Activated CD4-positive, alpha-beta T cell treated with anti-CD3 and anti-CD28 coated beads, Interleukin-2, Interleukin-6, amounts not matched to agents 100 ng/mL and 50 ng/mL, durations not matched to agents 16 hours and 8 hours (primary cell): Measurements from ENCODE around the gene PPP1R14B.

ENCODE experiments used
- DNase-seq: peaks from one replicate; pipeline ENCODE4 v3.0.0-alpha.2; 2020

Gene PPP1R14B

DNA sequence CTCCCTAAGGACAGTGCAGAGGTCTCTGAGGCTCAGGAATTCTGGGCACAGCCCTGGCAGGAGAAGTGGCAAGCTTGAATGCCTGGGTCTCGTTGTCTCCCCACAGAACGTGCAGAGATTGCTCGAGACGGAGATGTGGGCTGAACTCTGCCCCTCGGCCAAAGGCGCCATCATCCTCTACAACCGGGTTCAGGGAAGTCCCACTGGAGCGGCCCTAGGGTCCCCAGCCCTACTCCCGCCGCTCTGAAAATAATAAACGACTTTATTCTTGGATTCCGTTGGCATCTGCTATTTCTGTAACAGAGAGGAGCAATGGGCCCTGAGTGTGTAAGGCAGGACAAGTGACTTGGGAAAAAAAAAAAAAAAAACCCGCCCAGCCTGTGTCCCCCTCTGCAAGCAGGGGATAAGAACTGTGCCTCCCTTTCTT is 17.0 kb downstream of the PPP1R14B start:
- no peak for DNase-seq

DNA sequence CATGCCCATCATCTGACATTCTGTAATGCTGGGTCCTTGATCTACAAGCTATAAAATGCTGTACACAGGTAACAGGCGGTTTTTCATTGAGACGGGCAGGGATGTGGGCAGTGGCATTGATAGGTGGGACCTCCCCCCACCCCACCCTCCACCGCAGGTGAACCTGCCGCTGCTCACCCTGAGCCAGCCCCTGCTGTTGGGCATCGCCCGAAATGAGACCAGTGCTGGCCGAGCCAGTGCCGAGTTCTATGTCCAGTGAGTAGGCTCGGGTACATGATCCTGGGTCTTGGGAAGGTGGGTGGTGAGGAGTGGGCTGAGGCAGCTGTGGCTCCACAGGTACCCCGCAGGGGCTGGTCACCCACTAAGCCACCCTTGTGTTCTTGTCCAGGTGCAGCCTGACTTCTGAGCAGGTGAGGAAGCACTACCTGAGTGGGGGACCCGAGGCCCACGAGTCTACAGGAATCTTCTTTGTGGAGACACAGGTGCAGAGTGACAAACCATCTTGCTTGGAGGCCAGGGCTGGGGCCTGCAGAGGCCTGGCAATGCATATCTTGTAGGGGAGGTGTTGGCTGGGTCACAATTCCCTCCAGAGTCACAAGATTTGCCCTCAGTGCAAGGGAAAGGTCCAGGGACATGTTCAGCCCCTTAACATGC is 17.5 kb downstream of the PPP1R14B start:
- DNase-seq = no peak

DNA sequence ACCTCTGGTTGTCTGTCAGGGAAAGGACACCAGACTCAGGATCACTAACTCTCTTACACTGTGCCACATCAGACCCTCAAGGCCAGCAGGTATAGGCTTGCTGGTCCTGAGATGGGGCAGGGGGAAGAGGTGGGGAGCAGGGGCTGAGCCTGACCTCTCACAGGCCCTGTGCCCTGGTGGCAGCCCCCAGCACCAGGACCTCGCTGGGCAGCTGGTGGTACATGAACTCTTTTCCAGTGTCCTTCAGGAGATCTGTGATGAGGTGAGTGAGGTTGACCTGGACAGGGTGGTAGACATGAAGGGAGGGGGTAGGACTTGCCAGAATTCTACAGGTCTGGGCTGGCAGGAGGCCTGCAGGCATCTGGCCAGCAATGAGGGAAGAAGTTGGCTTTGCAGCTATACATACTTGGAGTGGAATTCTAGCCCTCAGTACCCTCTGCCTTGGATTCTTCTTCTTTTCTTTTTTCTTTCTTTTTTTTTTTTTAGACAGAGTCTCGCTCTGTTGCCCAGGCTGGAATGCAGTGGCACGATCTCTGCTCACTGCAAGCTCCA is 19.3 kb downstream of the PPP1R14B start:
- DNase-seq = no peak

DNA sequence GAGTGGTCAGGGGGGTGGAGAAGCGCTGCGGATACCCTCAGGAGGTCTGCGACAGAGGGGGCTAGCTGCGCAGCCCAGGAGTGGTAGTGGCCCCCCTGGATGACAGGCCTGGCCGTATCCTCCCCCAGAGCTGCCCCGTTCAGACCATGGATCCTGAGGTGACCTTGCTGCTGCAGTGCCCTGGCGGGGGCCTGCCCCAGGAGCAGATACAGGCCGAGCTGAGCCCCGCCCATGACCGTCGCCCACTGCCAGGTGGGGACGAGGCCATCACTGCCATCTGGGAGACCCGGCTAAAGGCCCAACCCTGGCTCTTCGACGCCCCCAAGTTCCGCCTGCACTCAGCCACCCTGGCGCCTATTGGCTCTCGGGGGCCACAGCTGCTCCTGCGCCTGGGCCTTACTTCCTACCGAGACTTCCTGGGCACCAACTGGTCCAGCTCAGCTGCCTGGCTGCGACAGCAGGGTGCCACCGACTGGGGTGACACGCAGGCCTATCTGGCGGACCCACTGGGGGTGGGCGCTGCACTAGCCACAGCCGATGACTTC is 20.2 kb downstream of the PPP1R14B start:
- DNase-seq = peak; percentile 82

DNA sequence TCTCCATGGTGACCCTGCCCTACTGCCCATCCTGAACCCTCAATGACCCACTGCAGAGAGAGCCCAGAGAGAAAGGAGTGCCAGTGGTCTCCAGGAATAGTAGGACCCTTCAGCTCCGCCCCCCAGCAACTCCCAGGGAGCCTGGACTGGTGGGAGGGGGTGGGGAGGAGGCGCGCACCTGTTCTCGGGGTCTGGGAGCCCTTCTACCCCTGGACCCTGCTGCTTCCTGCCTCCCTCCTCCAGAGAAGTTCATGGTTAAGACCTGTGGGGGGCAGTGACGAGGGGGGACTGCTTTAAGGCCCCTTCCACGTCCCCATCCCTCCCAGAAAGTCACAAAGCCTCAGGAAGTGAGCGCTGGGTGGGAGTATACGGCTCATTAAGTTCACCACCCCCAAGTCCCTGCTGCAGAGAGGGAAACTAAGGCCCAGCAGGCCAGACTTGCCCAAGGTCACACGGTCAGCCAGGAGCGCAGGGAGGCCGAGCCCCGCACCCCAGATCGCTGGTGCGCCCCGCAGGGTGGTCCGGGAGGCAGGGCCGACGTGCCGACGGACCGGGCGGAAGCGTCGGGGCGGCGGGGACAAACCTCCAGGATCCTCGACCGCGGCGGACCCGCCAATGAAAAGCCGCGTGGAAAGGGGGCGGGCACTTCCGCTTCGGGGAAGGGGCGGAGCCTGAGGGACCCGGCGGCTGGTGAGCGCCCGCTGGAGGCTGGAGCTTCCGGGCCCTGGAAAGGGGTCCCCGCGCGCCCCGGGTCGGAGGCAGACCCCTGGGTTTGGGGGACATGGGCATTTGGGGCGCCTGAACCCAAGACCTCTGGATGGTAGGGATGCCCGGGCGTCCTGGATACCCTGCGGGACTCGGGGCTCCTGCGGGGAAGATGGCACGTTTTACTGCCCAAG is 20.9 kb downstream of the PPP1R14B start, which contains the start of the genes NUDT22 and TRPT1:
Gene NUDT22 (plus strand): TSS at position 667 of the 899 bp plus-strand sequence. CDS start 379 bp downstream, outside the sequence.
Gene TRPT1 (minus strand): TSS at position 579 of the 899 bp plus-strand sequence. CDS start 326 bp downstream, at position 253.
- peak; percentile 95 for DNase-seq

DNA sequence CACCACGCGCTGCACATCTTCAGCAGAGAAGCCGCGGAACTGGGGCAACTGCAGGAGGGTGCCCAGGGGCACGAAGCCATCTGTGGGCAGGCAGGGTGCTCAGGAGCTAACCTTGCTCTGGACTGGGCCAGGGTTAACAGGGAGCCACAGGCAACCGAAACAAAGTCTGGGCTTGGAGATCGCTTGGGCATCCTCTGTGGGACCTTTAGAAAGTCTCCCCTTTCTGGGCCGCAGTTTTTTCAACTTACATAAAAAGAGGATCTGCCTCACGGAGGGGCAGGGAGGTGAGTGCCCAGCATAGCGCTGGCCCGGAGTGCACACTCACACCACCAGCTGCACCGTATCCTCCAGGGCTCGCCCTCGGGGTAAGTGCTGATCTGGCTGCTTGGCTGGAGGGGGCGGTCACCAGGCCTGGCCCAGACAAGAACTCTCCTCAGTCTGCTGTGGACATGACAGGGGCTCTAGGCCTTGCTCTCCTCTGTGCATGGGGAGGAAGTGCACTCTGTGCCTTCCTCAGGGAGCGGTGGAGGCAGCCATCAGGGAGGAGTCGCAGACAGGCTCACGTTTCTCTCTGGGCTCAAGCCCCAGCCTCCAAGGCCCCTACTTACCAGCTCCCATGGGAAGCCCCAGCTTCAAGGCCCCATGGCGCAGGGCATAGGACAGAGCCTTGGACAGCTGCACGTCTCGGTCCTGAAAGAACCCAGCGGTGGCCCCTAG is 21.7 kb downstream of the PPP1R14B start:
- no peak for DNase-seq

DNA sequence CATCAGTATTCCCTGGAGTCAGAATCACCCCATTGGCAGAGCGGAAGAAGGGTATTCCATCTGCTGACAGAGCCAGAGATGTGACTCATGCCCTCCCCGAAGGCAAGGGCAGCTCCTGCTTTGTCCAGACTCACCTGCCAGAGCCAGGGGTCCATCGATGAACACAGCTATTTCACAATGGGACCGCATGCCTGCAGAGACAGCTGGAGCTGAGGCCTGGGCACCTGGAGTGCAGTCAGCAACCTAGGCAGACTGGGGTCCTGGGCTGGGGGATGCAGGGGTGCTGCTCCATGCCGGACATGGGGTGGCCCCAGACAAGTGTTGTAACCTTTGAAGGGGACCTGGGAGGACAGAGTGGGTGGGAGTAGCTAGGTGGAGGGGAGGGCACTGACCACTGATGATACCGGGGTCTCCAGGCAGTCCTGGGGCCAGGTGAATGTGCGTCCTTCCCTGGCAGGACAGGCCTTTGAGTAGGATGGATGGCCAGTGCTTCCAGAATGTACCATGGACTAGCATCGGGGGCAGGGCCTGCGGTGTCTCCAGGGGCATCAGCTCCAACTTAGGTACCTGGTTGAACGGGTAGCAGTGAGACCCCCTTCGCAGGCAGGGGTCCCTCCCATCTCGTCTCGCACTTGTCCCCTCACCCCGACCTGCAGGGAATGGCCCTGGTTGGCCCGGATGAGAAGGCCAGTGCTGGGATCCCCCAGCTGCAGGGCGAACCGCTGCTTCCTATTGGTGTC is 22.4 kb downstream of the PPP1R14B start:
- DNase-seq = no peak

DNA sequence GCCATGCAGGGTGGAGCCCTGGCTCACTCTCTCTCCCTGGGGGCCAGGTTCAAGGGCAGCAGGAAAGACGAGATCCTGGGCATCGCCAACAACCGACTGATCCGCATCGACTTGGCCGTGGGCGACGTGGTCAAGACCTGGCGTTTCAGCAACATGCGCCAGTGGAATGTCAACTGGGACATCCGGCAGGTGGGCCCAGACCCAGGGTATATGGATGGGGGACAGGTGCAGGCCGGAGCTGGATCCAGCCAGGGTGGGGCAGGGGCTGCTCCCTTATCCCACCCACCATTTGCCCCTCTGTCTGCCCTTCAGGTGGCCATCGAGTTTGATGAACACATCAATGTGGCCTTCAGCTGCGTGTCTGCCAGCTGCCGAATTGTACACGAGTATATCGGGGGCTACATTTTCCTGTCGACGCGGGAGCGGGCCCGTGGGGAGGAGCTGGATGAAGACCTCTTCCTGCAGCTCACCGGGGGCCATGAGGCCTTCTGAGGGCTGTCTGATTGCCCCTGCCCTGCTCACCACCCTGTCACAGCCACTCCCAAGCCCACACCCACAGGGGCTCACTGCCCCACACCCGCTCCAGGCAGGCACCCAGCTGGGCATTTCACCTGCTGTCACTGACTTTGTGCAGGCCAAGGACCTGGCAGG is 23.6 kb downstream of the PPP1R14B start:
- DNase-seq = no peak

DNA sequence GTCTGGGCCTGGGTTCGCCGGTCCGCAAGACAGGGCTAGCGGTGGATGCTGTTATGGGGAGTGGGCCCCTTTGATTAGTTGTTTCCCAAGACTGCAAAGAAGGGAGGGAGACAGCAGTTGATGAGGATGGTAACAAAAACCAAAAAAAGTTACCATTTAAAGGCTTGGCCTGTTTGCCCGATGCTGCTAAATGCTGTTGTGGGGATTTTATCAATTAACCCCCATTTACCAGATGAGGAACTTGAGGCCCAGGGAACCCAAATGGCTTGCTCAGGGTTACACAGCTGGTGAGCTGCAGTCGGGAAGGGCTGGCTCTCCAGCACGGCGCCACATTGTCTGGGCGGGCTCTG is 24.1 kb downstream of the PPP1R14B start:
- DNase-seq = no peak

DNA sequence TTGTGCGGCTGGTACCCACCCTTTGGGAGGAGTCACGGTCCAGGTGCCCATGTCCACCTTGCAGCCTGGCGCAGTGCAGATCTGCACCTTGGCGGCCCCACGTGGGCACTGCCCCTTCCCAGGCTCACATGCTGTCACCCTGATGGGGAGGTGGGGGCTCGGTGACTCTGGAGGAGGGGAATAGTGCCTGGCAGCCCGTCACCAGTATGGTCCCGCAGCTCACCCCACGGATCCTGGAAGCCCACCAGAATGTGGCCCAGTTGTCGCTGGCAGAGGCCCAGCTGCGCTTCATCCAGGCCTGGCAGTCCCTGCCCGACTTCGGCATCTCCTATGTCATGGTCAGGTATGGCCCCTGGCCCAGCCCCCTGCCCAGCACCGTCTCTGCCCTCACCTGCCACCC is 25.9 kb downstream of the PPP1R14B start:
- no peak for DNase-seq

DNA sequence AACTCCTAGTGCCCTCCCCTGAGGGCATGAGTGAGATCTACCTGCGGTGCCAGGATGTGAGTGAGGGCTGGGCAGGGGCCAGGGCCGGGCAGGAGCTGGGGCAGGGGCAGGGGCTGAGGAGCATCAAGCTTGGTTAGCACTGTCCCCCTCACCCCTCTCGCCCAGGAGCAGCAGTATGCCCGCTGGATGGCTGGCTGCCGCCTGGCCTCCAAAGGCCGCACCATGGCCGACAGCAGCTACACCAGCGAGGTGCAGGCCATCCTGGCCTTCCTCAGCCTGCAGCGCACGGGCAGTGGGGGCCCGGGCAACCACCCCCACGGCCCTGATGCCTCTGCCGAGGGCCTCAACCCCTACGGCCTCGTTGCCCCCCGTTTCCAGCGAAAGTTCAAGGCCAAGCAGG is 26.5 kb downstream of the PPP1R14B start:
- DNase-seq = no peak

DNA sequence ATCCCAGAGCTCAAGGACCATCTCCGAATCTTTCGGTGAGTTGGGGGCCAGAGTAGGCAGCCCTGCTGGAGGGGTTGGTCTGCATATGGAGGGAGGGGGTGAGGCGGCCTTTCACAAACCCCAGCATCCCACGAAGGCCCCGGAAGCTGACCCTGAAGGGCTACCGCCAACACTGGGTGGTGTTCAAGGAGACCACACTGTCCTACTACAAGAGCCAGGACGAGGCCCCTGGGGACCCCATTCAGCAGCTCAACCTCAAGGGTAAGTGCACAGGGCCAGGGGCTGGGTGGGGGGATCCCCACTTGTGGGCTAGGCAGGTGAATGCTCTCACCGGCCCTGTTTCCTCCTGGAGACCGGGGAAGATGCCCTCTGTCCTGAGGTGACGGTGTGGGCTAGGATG is 27.0 kb downstream of the PPP1R14B start:
- no peak for DNase-seq

DNA sequence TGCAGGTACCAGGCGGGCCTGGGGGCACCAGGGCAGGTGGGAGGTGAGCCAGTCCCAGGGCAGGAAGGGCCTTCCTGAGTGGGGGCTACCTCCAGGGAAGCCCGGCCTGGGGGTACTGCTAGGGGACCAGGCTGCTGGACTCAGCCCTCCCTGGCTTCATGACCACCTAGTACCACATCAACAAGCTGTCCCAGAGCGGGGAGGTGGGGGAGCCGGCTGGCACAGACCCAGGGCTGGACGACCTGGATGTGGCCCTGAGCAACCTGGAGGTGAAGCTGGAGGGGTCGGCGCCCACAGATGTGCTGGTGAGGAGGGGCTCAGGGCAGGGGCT is 27.4 kb downstream of the PPP1R14B start:
- DNase-seq = no peak

DNA sequence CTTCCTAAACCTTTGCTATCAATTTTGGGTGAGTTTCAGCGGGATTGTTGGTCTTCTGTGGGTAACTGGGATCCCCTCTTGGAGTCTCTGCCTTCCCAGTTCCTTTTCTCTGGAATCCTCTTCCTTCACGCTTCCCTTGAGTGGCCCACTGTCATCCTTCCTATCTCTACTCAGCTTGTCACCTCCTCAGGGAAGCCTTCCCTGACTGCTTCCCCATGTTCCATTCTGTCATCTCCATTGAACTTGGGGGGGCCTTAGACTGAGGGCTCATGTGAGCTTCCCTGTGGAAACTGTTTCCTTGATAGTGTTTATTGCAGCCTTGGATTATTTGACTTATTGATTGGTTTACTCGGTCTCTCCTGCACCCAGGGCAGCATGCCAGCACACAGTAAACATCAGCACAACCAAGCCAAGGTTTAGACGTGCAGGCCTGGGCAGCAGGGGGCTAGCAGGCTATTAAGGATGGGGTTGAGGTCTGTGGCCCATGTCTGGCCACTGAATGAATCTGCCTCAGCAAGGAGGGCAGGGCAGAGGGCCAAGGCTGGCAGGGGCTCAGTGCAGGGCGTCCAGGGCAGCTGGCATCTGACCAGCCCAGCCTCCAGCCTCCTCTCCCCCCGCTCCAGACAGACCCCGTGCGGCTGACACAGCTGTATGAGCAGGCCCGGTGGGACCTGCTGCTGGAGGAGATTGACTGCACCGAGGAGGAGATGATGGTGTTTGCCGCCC is 28.0 kb downstream of the PPP1R14B start:
- no peak for DNase-seq

DNA sequence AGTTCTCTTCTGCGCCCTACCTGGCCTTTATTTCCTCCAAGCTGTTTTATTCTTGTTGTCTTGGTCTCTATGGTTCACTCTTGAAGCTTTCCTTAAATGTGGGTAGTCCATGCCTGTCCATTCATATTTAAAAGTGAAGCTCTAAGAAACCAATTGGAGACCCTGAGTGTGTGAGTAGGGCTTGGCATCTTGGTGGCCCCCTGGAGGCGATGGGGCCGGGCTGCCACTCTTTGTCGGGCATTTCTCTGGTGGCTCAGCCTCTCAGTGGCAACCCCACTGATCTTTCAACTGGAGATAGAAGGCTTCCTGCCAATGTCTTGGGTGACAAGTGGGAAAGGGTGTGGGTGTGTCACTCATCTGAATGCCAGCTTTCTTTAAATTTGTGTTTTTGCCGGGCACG is 29.9 kb downstream of the PPP1R14B start:
- DNase-seq = no peak

DNA sequence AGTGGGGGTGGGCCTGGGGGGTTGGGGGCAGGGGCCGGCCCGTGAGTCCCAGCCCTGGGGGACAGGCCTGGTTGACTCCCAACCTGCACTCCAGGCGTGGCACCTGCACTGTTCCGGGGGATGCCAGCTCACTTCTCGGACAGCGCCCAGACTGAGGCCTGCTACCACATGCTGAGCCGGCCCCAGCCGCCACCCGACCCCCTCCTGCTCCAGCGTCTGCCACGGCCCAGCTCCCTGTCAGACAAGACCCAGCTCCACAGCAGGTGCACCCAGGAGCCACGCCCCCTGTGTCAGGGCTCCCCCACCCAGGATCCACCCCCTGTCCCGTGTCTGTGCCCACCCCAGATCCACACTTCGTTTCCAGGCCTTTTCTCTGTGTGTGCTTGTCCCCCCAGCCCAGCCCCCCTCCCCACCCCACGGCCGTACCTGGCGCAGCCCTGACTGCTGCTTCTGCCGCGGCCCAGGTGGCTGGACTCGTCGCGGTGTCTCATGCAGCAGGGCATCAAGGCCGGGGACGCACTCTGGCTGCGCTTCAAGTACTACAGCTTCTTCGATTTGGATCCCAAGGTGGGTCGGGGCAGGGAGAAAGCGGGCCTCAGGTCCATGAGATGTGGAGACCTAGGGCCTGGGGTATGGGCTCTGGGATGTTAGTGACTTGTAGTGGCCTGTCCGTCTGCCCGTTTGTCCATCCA is 35.4 kb downstream of the PPP1R14B start:
- no peak for DNase-seq

DNA sequence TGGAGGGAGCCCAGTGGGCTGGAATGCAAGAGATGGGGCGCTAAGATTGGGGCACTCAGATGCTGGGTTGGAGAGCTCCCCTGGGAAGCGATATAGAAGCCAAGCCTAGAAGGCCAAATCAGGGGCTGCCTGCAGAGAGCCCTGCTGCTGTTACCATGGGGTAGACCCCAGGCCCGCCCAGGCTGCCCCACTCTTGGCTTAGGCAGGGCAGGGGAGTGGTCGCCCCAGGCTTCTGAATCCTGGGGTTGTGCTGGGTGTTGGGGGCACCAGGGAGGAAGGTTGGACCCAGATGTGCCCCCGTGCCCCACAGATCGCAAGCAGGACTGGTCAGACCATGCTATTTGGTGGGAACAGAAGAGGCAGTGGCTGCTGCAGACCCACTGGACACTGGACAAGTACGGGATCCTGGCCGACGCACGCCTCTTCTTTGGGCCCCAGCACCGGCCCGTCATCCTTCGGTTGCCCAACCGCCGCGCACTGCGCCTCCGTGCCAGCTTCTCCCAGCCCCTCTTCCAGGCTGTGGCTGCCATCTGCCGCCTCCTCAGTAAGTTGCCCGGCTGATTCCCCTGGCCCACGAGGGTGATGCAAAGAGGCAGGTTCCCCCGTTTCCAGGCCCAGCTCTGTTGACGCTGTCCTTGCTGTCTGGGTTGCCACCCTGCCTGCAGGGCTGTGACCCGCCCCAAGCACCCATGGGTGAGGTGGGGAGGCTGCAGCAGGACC is 36.3 kb downstream of the PPP1R14B start:
- DNase-seq = no peak

DNA sequence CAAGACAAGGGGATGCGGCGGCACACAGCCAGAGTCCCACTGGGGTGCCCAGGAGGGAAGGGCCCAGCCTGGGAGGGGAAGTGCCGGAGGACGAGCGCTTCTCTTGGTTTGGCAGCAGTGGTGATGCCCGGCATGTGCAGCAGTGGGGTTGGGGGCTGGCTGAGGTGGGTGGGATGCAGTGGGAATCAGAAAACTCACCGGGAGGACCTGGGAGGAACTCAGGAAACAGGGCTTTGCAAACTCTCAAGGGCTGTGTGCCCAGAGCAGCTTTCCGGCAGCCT is 37.2 kb downstream of the PPP1R14B start:
- DNase-seq = no peak

DNA sequence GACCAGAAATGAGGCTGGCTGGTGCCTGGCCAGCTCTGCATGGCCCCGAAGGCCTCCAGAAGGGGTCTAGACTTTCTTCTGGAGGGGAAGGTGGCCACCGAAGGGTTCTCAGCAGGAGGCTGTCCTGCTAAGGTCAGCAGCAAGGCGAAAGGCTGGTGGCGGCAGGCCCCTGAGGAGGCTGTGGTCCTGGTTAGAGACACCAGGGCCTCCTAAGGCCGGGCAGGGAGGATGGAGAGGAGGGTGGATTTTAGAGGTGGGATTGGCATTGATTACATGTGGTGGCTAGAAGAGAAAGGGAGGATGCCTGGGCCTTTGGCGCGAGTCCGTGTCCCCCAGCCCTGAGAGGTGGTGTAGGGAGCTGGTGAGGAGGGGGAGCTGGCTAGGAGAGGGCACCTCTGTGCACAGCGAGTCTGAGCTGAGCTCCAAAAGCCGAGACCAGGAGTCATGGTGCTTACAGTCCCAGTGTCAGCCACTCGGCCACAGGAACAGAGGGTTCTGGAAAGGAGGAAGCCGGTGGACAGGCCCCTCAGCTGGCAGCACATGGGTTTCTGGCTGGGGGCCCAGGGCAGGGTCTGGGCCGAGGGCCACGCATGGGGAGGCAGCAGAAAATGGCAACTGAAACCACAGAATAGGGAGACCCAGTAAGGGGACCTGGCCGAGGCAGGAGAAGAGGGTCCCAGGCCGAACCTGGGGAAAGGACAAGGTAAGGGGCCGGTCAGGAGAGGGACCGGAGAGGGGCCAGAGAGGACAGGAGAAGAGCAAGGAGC is 37.8 kb downstream of the PPP1R14B start:
- DNase-seq = no peak
